HFFc6 (cell line): Measurements from ENCODE around the gene HRH4. TPM values are rescaled to one million over a fixed set of nuclear protein-coding genes. Genes with fewer than 3 reads are reported as not detected.
A peak's percentile ranks its signal among the peaks of the same experiment; 100 is the strongest.

Experiments used
- DNase-seq: peaks from one replicate; pipeline ENCODE4 v3.0.0-alpha.2; 2018
- H3K27ac Mint-ChIP-seq: 2 replicates; pipeline ENCODE4 v1.8.0; 2020; ENCODE audit warnings: mild to moderate bottlenecking, mixed read lengths
- H3K27me3 Mint-ChIP-seq: 2 replicates; pipeline ENCODE4 v1.8.0; 2021; ENCODE audit warnings: mild to moderate bottlenecking, moderate library complexity, mixed read lengths; ENCODE audit not compliant: insufficient read depth
- H3K36me3 Mint-ChIP-seq: 2 replicates; pipeline ENCODE4 v1.8.0; 2021; ENCODE audit warnings: low read depth, mixed read lengths
- H3K4me1 Mint-ChIP-seq: 2 replicates; pipeline ENCODE4 v1.8.0; 2020; ENCODE audit warnings: low read depth, mixed read lengths
- H3K4me3 Mint-ChIP-seq: 2 replicates; pipeline ENCODE4 v1.8.0; 2020; ENCODE audit warnings: mild to moderate bottlenecking, moderate library complexity, mixed read lengths
- H3K9me3 Mint-ChIP-seq: 2 replicates; pipeline ENCODE4 v1.8.0; 2020; ENCODE audit warnings: mild to moderate bottlenecking, mixed read lengths
- CTCF ChIP-seq: fragments of 200-600 bp; sonication (generic); IDR thresholded peaks from 2 replicates; pipeline ENCODE4 v1.5.0; 2021; ENCODE audit warnings: antibody characterized with exemption, mild to moderate bottlenecking
- total RNA-seq, 6 experiments: library from RNA; stranded (reverse); fragmentation: NEBNext Ultra II Directional; extraction: Animal tissue kit (Norgen Biotek cat#: 25700); gene quantifications; 2 replicates in 1 of 6; 3 replicates in 5 of 6; pipeline ENCODE4 v1.2.3, GENCODE V29; 2021

The HRH4 gene
- total RNA-seq, 6 experiments from 2014 or later = not detected

- no peak for TF ChIP-seq CTCF
- H3K9me3 Mint-ChIP-seq = 0 out of 2 replicates have a peak, but pooled peaks cover 9% of the 10 kb centered on the region
- H3K27me3 Mint-ChIP-seq = peaks cover 9% of the 10 kb centered on the region
- DNase-seq = no peak
- no peak overlapping the region for H3K4me3 Mint-ChIP-seq
- H3K27ac Mint-ChIP-seq = no peak overlapping the region
- H3K4me1 Mint-ChIP-seq = peaks cover 21% of the 10 kb centered on the region
- H3K36me3 Mint-ChIP-seq = peaks cover 10% of the 10 kb centered on the region
Measured at GRCh38 chr18:24421831-24422230, 38.6 kb upstream of the HRH4 start.

GRCh38 chr18:24426073-24426397 is 34.4 kb upstream of the HRH4 start:
- Mint-ChIP-seq H3K9me3 (0 out of 2 replicates have a peak, but pooled peaks cover 9% of the 10 kb centered on the region), H3K27ac (peak overlapping the region; percentile 82), H3K4me3 (peak overlapping the region; percentile 86), H3K4me1 (peaks cover 41% of the 10 kb centered on the region), H3K27me3 (no peaks in the 10 kb centered on the region; the same call in 1 of the 2 replicates), H3K36me3 (peaks cover 22% of the 10 kb centered on the region)
- no peak for DNase-seq
- no peak for TF ChIP-seq CTCF

GRCh38 chr18:24426398-24427294 is 33.8 kb upstream of the HRH4 start, which contains the start of gene IMPACT:
IMPACT (plus strand) TSS chr18:24426670; CDS start chr18:24426757, 87 bp downstream.
- H3K27ac Mint-ChIP-seq = peak within 1 kb of the TSS; percentile 96
- H3K36me3 Mint-ChIP-seq = peaks cover 26% of the 10 kb centered on the region
- H3K27me3 Mint-ChIP-seq = no peaks in the 10 kb centered on the region; the same call in 1 of the 2 replicates
- H3K9me3 Mint-ChIP-seq = 0 out of 2 replicates have a peak, but pooled peaks cover 9% of the 10 kb centered on the region
- DNase-seq = peak; percentile 45
- TF ChIP-seq CTCF = no peak
- peaks cover 35% of the 10 kb centered on the region for H3K4me1 Mint-ChIP-seq
- H3K4me3 Mint-ChIP-seq = peak within 1 kb of the TSS; percentile 95

- DNase-seq = no peak
- H3K27me3 Mint-ChIP-seq = no peaks in the 10 kb centered on the region; the same call in 1 of the 2 replicates
- no peak for TF ChIP-seq CTCF
- peaks cover 29% of the 10 kb centered on the region for H3K4me1 Mint-ChIP-seq
- H3K36me3 Mint-ChIP-seq = peaks cover 27% of the 10 kb centered on the region
- peak overlapping the region; percentile 96 for H3K27ac Mint-ChIP-seq
- 0 out of 2 replicates have a peak, but pooled peaks cover 9% of the 10 kb centered on the region for H3K9me3 Mint-ChIP-seq
- peak overlapping the region; percentile 95 for H3K4me3 Mint-ChIP-seq
Measured at GRCh38 chr18:24427484-24427883, 33.0 kb upstream of the HRH4 start.

- H3K36me3 Mint-ChIP-seq = peaks cover 32% of the 10 kb centered on the region
- H3K27me3 Mint-ChIP-seq = no peaks in the 10 kb centered on the region; the same call in 1 of the 2 replicates
- DNase-seq = no peak
- peaks cover 29% of the 10 kb centered on the region for H3K4me1 Mint-ChIP-seq
- peak overlapping the region; percentile 95; the same call in 1 of the 2 replicates for H3K4me3 Mint-ChIP-seq
- peak; percentile 55 for TF ChIP-seq CTCF
- H3K9me3 Mint-ChIP-seq = 0 out of 2 replicates have a peak, but pooled peaks cover 9% of the 10 kb centered on the region
- no peak overlapping the region for H3K27ac Mint-ChIP-seq
Measured at GRCh38 chr18:24428709-24429108, 31.7 kb upstream of the HRH4 start.
